Measurements from ENCODE around the gene NOX5.

Gene NOX5

DNA sequence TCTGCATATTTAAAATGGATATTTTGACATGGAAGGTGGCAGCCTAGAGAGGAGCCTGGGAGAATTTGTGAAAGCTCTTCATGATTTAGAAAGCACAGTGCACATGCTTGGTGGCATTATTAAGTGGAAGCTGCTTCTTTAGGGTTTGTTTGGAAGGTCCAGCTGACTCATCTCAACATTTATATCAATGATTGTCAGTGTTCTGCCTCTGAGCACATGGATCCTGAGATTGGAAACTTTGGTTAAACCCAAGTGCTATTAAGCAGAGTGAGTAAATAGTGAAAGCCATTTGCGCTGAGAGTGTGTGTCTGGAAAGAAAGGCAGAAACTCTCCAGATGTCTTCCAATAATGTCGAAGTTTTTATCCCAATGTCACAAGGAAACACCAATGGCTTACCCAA lies 7.4 kb downstream of the NOX5 start:
- no peak for DNase-seq (ENCODE audit: low spot score)

DNA sequence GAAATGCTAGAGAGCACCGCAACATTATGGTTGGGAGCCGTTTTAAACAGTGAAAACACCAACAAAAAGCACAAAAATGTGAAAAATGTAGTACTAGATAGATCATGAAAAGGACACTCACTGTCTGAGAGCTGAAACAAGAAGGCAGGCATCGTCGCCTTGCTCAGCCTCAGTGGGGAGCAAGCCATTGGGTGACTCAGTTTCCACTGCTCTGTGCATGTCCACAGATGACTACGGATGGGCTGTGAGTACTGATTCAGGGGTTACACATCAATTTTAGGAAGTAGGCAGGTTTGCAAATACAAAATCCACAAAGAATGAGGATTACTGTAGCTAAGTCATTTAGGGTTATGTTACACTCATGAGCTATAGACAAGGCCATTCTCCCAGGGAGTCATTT lies 10.8 kb downstream of the NOX5 start:
- DNase-seq (ENCODE audit: low spot score): no peak

DNA sequence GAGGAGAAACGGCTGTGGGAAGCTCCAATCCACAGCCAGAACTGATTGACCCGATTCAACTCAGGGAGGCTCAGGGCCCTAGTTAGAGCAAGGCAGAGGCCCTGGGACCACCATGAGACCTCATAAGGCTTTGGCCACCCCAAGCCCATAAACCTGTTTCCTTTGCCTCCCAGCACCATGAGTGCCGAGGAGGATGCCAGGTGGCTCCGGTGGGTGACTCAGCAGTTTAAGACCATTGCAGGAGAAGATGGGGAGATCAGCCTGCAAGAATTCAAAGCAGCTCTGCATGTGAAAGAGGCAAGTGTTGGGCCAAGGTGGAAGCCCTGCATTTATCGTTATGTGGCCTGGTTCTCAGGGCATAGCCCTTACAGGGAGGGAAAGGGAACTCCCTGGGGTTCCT lies 11.9 kb downstream of the NOX5 start:
- DNase-seq (ENCODE audit: low spot score): no peak

DNA sequence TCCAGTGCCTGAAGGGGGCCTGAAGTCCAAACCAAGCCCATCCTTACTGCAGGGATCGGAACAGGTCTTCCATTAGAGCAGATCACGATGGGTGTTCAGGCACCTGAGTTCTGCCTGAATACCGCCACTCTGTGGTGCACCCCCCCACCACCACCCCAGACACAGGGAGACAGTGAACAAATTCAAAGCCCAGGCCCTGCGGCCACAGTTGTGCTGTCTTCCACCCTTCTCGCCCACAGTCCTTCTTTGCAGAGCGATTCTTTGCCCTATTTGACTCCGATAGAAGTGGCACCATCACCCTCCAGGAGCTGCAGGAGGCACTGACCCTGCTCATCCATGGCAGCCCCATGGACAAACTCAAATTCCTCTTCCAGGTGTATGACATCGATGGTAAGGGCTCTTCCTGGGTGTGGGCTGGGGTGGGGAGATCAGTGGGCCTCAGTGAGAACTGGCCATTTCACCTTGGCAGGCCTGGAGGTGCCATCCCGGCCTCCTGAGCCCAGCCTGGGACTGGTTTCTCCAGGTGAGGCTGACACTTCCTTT lies 13.6 kb downstream of the NOX5 start:
- no peak for DNase-seq (ENCODE audit: low spot score)

DNA sequence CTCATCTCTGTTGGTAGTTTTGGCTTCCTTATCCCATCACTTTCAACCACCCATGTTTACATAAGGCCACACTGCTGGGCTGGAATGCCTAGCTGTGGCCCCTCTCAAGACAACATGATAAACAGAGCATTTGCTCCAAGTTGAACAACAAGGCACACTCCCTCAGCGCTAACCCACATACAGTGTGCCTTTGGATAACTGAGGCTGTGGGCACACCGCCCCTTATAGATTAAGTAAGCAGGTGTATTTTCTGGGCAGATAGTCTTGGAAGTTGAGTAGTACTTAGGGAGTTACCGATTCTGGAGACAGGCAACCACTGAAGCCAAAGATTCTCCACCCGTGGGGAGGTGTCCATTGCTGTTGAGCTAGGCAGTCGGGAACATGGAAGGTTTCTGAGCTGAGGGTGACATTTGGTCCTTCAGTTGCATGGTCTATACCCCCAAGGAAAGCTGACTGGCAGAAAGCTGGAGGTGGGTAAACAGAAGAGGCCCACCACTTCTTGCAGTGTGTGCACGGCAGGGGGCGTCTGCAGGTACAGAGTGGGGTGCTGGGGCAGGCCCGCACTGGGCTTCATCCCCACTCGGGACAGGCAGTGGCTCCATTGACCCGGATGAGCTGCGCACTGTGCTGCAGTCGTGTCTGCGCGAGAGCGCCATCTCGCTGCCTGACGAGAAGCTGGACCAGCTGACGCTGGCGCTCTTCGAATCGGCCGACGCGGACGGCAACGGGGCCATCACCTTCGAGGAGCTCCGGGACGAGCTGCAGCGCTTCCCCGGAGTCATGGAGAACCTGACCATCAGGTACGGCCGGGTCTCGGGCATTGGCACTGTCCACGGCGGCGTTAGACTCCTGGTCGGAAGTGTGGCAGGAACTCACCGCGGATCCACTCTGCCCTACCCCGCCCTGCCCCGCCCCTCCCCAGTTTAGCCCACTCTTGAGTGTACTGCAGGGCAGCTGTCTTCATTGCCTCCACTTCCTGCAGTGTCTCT lies 16.8 kb downstream of the NOX5 start:
- peak; percentile 40 for DNase-seq (ENCODE audit: low spot score)

DNA sequence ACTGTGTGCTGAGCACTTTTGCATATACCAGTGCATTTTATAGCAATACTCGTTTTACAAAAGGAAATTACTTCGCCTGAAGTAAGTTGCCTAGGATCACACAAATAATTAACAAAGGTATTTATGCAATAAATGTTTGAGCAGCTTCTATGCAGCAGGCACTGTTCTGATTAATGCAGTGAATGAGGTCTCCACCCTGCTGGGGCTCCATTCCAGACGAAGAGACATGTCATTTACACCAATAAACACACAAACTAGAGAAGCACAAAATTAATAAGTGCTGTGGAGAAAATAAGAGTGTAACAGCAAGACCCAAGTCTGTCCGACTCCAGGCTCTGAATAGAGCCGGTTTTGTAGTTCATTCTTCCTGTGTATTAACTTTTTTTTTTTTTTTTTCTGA lies 17.5 kb downstream of the NOX5 start:
- DNase-seq (ENCODE audit: low spot score): no peak

DNA sequence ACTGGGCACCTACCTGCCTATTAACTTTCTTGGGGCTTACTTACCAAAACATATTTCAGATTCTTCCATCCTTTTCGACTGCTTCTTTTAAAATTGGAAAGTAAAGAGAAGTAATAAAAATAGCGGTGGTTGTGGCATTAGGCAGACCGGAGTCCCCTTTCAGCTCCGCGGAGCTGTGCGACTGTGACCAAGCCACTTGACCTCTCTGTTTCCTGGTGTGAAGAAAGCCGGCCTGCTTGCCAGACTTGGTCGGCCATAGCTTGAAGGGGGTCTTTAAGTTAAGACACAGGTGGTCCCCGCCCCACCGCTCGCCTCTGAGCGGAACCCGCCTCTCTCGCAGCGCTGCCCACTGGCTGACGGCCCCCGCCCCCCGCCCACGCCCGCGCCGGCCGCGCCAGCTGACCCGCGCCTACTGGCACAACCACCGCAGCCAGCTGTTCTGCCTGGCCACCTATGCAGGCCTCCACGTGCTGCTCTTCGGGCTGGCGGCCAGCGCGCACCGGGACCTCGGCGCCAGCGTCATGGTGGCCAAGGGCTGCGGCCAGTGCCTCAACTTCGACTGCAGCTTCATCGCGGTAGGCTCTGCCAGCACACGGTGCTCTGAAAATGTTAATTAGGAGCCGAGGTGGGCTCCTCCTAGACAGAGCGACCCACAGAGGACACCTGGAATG lies 18.3 kb downstream of the NOX5 start:
- no peak for DNase-seq (ENCODE audit: low spot score)

DNA sequence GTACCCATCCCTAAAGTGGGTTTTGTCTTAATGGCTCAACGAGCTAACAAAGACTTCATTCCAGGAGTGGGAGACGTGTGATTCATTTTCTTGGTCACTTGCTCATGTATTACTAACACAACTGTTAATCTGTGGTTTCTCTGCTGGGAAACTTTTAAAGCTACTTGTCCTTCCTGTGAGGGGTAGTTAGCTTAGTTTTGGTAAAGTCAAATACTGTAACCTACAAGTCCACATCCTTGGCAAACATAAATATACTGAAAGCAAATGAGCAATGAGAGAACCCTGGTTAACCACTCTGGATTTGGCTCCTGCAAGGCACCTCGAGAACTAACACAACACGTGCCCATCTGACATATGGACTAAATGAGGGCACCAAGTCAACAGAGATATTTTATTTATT lies 19.9 kb downstream of the NOX5 start:
- DNase-seq (ENCODE audit: low spot score): no peak

DNA sequence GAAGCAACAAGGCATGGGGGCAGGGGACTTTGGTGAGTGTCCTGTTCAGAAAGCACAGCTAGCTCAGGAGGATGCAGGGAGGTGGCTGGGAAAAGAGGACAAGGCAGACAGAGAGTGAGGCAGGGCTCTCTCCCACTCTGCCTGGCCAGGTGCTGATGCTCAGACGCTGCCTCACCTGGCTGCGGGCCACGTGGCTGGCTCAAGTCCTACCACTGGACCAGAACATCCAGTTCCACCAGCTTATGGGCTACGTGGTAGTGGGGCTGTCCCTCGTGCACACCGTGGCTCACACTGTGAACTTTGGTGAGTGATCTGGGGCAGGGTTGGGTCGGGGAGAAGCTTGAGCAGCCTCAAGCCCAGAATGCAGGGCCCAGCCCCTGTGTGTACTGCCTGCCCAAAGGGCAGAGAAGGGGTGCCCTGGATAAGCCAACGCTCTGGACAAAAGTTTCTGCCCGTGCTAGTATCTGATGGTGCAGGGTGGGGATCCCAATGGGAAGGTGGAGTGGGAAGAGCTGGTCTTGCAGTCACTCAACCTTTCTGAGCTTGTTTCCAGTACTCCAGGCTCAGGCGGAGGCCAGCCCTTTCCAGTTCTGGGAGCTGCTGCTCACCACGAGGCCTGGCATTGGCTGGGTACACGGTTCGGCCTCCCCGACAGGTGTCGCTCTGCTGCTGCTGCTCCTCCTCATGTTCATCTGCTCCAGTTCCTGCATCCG lies 20.9 kb downstream of the NOX5 start:
- no peak for DNase-seq (ENCODE audit: low spot score)

DNA sequence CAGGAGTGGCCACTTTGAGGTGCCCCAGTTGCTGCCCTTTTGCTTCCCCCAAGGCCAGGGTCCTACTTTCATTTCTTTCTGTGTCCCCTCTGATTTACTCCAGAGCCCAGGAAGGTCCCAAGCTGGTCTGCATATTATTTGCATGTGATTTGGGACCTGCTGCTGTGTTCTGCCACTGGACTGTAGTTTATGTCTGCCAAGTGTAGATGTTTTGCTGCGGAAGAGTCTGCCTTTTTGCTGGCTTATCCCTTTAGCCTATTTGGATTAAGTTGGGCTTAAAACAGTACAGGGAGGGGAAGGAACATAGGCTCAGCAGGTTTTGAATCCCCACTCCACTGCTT lies 21.4 kb downstream of the NOX5 start:
- no peak for DNase-seq (ENCODE audit: low spot score)

DNA sequence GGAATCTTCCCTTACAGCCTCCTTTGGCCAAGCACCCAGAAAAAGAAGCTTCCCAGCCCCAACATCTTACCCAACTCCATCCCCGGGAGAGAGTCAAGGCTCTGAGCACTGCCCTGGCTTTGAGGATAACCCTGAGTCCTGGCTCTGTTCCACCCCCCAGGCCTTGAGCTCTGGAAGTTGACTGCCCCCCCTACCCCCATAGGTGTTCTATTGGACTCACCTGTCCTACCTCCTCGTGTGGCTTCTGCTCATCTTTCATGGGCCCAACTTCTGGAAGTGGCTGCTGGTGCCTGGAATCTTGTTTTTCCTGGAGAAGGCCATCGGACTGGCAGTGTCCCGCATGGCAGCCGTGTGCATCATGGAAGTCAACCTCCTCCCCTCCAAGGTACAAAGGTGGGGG lies 22.3 kb downstream of the NOX5 start:
- DNase-seq (ENCODE audit: low spot score): no peak

DNA sequence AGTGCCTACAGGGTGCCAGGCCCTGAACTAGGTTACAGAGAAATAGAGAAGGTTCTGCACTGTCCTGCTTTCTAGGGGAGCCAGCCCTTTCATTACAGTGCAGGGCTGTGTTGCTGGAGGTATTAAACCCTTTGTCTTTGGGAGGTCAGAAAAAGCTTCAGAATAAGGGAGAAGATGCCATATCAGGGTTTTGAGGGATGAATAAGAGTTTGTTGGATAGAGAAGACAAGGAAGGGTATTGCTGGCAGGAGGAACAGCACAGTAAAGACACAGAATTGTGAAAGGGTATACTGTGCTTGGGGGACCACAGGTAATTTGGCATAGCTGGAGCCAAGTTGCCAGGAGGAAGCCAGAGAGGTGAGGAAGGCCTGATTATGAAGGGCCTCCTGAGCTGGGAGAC lies 23.0 kb downstream of the NOX5 start:
- DNase-seq (ENCODE audit: low spot score): no peak

DNA sequence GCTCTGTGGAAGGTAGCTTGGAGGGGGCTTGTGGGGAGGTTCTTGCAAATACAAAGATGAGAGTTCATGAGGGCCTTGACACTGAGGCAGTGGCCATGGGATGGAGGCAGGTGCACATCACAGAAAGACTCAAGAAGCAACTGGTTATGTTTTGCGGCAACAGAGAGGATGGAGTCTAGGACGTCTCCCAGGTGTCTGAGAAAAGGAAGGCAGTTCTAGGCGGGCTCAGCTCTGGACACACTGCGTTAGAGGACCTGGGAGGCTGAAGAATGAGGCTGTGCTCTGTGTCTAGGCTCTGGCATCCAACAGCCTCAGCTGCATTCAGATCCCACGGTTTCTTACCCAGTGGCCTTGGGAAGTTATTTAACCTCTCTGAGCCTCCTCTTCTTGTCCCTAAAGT lies 23.5 kb downstream of the NOX5 start:
- DNase-seq (ENCODE audit: low spot score): no peak

DNA sequence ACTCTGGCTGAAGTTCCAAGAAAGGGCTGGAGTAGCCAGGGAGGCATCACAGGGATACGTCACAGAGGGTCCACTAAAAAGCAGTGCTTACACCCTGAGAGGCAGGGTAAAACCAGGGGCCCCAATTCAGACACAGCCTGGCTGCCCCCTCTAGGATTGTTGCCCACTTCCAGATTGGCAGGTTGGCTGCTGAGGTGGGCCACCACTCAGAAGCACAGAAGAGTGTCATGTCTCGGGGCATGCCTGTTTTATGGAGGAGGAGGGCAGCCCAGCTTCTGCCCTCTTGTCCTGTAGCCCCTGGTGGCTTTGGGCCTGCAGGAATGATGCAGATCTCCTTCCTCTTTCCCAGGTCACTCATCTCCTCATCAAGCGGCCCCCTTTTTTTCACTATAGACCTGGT lies 24.0 kb downstream of the NOX5 start:
- no peak for DNase-seq (ENCODE audit: low spot score)

DNA sequence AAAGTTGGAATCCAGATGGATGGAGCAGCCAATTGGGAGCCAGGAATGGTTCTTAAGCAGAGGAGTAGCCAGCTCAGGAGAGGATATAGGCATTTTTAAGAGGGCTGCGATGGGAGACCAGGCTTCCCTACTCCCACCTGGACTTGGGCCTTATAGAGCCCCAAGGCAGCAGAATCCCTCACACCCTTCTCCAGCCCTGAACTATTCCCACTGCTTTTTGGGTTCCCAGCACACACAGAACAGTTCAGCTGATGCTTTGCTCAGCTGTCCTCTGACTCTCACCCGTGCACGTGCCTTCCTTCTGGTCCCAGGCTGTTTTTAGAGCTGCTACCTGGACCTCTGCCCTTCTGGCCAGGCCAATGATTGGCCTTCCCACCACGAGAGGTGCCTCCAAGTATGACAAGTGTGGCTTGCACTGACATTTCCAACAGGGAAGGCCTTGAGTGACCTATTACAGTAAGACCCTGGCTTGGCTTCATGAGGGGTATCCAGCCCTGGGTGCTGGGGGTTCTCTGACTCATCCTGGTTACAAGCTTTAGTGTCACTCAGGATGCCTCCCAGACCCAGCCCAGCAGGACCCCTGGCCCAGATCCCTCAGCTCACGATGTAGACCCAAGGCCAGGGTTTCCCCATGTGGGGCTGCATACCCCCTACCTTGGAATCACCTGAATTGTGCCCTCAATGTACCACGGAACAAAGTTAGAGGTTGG lies 25.2 kb downstream of the NOX5 start:
- DNase-seq (ENCODE audit: low spot score): no peak

DNA sequence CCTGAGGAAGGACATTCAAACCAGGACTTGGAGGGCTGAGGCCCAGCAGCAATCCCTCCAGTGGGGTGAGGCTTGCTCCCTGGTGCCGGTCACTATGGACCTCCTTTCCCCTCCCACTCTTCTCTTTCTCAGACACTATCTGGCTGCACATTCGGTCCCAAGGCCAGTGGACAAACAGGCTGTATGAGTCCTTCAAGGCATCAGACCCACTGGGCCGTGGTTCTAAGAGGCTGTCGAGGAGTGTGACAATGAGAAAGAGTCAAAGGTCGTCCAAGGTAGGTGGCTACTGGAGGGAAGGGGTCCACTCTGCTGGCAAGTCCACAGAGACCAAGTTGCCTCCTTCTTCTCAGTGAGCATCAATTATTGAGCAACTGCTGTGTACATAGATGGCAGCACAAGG lies 28.0 kb downstream of the NOX5 start:
- DNase-seq (ENCODE audit: low spot score): no peak

DNA sequence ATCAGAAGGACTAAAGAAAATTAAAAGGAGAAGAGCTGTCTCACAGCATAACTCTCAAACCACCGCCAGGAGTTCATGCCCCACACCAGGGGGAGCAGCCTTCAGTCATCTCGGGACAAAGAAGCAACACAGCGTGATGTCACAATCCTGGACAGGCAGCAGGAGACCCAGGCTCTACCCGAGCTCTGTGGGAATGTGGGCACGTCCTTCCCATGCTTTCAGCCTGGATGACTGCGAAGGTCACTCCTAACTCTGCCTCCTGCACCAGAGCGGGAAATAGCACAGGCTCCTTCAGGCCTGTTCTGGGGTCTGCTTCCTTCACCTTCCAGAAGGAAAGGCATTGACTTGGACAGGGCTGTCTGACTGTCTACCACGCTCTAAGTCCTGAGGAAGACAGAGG lies 31.3 kb downstream of the NOX5 start:
- DNase-seq (ENCODE audit: low spot score): no peak

DNA sequence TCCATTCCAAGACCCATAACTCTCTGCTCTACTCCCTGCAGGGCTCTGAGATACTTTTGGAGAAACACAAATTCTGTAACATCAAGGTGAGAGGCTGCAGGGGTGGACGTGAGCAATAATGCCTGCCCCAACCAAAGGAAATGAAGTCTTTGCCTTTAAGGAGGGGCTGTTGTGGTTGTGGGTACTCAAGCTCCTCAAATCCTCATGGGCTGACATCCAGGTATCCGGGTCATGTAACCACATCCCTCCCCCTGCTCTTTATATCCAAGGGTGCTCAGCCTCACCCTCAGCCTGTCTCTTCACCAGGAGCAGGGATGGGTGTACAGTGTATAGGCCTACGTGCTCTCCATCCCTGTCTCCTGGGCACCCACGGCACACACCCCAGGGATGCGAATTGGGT lies 32.3 kb downstream of the NOX5 start:
- no peak for DNase-seq (ENCODE audit: low spot score)

DNA sequence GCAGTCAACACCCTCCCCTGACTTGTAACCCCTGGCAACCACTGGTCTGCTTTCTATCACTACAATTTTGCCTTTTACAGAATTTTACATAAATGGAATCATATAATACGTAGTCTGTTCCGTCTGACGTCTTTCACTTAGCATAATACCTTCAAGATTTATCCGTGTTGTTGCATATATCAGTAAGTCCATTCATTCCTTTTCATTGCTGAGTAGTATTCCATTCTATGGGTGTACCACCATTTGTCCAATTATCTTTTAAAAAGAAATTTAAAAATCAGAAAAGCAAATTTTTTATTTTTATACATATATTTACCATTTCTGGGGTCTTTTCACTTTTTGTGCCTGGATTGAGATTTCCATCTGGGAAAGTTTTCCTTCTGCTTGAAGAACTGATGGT lies 35.5 kb downstream of the NOX5 start:
- DNase-seq (ENCODE audit: low spot score): no peak

DNA sequence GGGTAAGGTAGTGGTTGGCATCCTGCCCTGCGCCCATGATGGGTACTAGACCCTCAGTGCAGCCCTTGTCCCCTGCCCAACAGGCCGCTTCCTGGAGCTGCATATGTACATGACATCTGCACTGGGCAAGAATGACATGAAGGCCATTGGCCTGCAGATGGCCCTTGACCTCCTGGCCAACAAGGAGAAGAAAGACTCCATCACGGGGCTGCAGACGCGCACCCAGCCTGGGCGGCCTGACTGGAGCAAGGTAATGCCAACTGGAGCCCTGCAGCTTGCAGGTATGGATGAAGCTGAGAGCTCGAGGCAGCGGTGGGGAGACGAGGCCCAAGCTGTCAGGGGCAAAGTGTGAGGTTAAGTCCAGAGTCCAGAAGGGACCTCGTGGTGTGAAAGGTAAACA lies 40.8 kb downstream of the NOX5 start:
- DNase-seq (ENCODE audit: low spot score): no peak

DNA sequence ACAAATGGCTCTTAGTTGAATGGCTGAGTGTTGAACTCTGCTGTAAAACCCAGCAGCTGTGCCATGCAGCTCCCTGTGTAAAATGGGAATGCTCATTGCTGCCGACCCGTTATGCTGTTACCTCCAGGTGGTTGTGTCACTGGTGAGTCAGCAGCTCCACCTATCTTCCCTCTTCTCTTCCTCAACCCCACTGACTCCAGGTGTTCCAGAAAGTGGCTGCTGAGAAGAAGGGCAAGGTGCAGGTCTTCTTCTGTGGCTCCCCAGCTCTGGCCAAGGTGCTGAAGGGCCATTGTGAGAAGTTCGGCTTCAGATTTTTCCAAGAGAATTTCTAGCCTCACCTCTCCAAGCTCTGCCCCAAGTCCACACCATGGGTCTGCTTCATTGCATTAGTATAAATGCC lies 41.9 kb downstream of the NOX5 start:
- DNase-seq (ENCODE audit: low spot score): no peak

Measured in germinal center (tissue), 1 donor.